HK-2 (cell line): ENCODE measurements around the gene CRACDL.

Experiments
- DNase-seq: peaks from one replicate; pipeline ENCODE4 v3.0.0-alpha.2; 2018; ENCODE audit not compliant: unreplicated experiment

The CRACDL gene

DNA sequence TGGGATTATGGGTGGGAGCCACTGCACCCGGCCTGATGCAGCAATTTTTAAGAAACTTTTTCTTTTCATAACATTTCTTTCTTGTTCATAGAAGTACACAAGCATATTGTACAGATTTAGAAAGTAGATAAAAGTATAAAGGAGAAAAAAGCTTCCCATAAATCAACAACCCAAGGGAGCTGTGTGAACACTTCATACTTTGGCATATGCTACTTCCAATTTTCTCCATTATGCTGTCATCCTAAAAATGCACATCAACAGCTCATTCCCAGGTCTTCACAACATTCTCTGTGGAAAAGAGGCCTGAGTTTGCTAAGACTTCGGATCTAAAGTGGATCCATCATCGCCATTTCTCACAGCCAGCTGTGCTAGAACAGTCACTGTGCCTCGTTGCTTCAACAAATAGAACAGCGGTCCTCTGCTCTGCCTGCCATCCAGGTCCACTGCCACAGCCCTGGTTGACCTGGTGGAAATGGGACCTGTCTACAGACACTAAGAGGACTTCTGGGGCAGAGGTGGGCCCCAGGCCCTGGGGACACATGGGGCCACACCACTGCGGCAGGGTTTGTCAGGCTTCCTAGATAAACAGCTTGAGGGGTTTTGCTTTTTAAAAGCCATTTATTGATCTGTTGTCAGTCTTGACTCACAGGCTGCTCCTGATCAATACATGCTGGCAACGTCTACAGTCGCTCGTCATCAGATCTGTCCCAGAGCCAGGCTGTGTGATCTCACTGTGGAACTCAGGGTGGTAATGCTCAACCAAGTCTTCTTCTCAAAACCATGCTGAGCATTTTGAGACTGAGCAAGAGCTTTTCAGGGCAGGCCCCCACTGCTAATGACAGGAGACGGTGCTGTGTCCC lies 132.4 kb downstream of the CRACDL start:
- no peak for DNase-seq

DNA sequence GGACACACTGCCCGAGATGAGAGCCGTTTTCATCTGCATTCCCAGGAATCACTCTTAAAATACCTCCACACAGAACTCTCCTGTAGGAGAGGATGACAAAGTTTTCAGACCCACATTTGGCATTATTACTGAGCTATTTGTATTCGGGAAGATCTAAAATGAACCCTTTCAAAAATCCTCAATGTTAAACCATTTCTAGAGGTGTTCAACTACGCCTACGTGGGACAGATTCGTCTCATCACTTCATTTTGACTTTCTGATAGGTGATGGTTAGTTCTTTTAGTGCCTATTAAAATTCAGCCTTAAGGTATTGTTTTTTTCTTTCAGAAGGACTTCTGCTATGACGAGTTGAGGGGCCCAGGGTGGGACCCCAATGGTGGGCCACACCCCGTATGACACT lies 133.7 kb downstream of the CRACDL start:
- no peak for DNase-seq

GRCh38 chr2:98801921-98802321 lies 134.1 kb downstream of the CRACDL start:
- no peak for DNase-seq

GRCh38 chr2:98801286-98801685 lies 134.7 kb downstream of the CRACDL start:
- no peak for DNase-seq

DNA sequence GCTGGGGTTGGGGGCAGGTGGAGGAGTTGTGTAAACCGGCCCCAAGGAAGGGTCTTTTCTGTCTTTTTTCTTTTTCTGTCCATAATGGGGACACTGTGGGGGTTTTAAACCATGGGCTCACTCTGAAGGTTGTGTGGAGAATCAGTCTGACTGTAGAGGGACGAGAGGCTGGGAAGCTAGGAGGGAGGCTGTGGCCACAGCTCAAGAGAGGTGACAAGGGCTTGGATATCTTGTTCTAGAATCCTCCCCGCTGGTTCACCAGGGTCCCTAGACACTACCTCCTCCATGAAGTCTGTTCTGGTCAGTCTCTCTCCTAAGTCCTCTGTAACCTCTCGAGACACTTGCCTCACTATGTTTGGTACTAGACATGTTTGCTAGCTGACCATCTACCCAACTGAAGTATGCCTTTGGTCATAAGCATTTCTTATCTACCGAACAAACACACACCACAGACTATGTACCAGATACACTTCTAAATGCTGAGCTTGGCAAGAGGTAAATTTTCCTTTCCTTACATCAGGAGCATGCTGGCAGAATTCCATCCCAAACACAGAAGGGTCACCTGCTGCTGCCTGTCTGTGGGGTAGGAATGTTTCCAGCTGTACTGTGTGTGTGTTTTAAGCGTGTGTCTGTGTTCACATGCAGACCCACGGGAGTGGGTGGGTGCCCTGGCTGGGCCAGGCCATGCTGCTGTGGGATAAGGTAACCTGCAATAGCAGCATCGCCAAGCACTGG lies 135.5 kb downstream of the CRACDL start:
- no peak for DNase-seq

GRCh38 chr2:98799375-98800329 lies 136.4 kb downstream of the CRACDL start:
- no peak for DNase-seq

GRCh38 chr2:98796775-98797544 lies 139.1 kb downstream of the CRACDL start:
- DNase-seq: no peak

DNA sequence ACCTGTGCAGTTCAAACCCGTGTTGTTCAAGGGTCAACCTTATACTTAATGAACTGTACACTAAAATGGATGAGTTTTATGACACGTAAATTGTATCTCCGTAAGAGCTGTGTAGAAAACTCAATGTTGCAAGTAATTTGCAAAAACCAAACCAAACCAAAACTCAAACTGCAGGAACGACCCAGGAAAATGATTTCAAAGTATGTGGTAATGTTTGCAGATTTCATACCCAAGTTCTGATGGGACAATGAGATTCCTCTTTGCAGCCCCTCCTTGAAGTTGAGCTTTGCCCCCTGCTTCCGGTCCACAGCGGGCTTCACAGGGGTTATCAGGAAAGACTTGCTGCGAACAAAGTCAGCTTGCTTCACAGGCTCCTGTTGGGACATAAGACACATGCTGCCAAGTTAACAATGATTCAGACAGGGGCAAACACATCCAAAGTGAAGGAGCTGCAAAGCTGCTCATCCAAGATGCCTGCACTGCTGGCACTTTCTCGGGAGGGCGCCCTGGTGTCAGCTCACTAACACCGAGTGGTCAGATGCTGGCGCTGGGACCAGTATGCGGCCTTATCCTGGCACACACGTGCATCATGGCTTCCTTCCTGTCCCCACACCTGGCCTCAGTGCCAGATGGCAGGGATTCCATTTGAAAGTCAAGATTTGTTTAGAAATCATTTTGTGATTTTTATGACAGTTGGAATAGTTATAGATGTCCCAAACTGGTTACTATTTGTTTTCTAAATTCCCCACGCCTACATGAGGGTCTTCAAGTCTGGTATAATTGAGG lies 139.9 kb downstream of the CRACDL start:
- no peak for DNase-seq

DNA sequence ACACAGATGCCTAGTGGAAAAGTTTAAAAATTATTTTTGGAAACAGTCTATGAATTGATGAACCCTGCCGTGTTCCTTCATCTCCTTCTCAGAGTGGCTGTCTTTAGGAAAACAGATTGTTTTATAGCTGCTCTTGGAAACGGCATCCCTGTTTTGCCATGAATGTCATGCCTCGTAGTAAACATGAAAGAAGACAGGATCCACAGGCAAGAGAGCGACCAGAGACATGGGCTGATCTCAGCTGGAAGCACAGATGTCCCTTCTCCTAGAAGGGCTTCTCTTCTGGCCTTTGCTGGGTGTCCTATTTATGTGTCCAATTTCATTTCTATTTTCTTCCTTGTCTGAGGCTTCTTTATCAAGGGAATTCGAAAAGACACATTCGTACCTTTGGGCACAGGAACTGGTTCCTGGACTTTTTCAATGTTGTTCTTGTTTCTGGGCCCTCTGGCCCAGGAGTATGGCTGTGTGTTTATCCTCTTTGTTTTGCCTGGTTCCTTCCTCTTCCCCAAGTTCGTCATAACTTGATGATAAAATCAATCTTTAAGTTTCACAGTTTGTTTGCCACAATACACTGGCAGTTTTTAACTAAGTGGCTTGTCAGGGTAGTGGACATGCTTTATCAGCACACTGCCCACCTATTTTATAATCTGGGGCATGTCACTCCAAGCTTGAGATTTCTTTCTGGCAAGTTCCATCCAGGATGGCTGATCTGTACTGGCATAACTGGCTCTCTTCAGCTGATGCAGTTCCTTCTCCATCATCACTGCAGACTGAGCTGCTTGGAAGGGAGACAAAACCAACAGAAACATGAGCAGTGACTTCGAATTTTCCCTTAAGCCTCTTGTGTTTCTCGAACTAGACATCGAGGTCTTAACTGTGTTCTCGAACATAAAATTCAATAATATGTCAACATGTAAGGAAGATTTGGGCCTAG lies 141.9 kb downstream of the CRACDL start:
- no peak for DNase-seq

- DNase-seq: no peak
Measured at GRCh38 chr2:98793275-98793674, 142.8 kb downstream of the CRACDL start.

GRCh38 chr2:98790221-98790620 lies 145.8 kb downstream of the CRACDL start:
- no peak for DNase-seq

GRCh38 chr2:98787700-98788099 lies 148.3 kb downstream of the CRACDL start:
- no peak for DNase-seq

- no peak for DNase-seq
Measured at GRCh38 chr2:98786179-98786578, 149.8 kb downstream of the CRACDL start.

GRCh38 chr2:98782570-98782969 lies 153.5 kb downstream of the CRACDL start:
- no peak for DNase-seq

DNA sequence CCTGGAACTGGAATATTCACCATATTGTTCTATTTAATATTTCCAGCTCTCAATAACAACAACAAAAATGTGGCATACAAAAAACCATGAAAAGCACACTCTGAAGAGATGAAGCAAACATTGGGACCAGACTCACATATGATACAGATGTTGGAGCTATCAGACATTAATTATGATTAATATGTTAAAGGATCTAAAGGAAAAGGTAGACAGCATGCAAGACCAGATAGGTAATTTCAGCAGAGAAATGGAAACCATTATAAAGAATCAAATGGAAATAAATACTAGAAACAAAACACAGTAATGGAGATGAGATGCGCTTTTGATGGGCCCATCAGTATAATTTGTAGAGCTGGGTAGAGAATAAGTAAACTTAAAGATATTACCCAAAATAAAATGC lies 154.2 kb downstream of the CRACDL start:
- no peak for DNase-seq

DNA sequence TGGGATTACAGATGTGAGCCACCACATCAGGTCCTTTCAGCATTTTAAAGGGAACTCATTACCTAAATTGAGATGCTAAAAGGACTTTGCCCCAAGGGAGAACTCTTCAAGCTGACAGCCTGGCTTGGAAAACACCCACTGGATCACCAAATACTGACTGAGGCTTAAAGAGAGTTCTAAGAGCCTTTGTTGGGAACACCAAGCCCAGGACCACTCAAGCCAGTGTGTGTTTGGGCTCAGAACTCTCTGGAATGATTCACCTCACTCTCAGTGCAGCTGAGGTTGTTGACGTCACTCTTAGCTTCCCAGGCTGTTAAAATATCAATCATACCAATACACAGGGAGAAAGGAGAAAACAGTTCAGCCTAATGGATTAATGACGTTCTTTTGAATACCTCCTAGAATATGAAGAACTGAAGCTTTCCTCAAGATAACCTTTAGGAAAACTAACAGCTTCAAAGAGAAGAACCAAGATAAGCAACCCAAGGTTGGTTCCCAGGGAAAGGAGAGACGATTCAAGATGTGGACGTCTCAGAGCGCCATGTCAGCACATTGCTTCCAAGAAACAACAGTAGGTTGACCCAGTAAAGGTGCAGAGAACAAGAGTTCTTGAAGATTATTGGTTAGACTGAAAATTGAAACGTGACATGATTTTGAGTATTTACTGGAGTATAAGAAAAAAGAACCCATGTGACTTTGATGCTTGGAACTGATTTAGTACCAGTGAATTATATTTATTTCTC lies 157.1 kb downstream of the CRACDL start:
- no peak for DNase-seq

DNA sequence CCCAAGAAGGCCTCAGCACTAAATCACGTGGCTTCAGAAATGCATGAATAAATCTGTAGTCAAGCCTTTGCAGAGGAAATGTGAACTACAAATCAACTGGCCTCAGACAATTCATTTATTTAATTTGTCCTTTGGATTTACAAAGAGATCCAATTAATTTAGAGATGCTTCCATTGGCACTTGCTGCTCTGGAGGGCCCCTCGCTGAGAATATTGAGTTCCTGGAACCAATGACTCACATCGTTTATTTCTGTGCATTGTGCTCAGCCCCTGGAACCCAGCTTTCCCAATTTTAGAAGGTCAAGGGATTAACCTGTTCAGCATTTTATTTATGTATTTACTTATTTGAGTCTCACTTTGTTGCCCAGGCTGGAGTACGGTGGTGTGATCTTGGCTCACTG lies 157.9 kb downstream of the CRACDL start:
- DNase-seq: no peak

GRCh38 chr2:98777710-98778109 lies 158.3 kb downstream of the CRACDL start:
- no peak for DNase-seq

GRCh38 chr2:98777076-98777475 lies 158.9 kb downstream of the CRACDL start:
- no peak for DNase-seq
